HCT116 (cell line): ENCODE measurements around the gene CDH13.

Source experiments
- POLR2A ChIP-seq: IDR thresholded peaks from 2 replicates; pipeline ENCODE4 v1.7.0; 2011; ENCODE audit warnings: borderline replicate concordance; ENCODE audit not compliant: insufficient read depth, insufficient read length; ENCODE audit errors: extremely low read depth
- YY1 ChIP-seq: IDR thresholded peaks from 2 replicates; pipeline ENCODE4 v1.6.1; 2011; ENCODE audit warnings: low read length, low read depth, moderate library complexity, mild to moderate bottlenecking; ENCODE audit not compliant: insufficient replicate concordance; ENCODE audit errors: extremely low read depth
- TF ChIP-seq, protein P1 (sequence below), 3 experiments: fragments of 200-600 bp in 1 of 3; sonication (generic) in 1 of 3; IDR thresholded peaks in 2 of 3; conservative IDR thresholded peaks in 1 of 3; 2 replicates each; pipeline ENCODE4 v1.5.1; 2012 to 2017; ENCODE audit warnings: low read depth in 2 of 3, low read length in 2 of 3, antibody characterized with exemption in 1 of 3, borderline replicate concordance in 1 of 3, control low read depth in 1 of 3, mild to moderate bottlenecking in 1 of 3, mixed read lengths in 1 of 3, mixed run types in 1 of 3, moderate library complexity in 1 of 3; ENCODE audit not compliant: insufficient read depth in 1 of 3
- TF ChIP-seq, protein P2 (sequence below): IDR thresholded peaks from 2 replicates; pipeline ENCODE4 v1.6.1; 2012

DNA sequence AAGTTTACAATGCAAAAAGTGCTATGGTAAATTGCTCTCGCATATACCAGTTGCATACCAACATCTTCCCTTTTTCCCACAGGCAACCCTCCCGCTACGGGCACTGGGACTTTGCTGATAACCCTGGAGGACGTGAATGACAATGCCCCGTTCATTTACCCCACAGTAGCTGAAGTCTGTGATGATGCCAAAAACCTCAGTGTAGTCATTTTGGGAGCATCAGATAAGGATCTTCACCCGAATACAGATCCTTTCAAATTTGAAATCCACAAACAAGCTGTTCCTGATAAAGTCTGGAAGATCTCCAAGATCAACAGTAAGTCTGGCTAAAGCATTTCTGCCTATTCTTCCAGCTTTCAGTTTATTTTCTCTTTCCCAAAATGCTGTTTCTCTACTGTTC, 1153.1 kb downstream of the CDH13 start:
- TF ChIP-seq, protein P1, sequence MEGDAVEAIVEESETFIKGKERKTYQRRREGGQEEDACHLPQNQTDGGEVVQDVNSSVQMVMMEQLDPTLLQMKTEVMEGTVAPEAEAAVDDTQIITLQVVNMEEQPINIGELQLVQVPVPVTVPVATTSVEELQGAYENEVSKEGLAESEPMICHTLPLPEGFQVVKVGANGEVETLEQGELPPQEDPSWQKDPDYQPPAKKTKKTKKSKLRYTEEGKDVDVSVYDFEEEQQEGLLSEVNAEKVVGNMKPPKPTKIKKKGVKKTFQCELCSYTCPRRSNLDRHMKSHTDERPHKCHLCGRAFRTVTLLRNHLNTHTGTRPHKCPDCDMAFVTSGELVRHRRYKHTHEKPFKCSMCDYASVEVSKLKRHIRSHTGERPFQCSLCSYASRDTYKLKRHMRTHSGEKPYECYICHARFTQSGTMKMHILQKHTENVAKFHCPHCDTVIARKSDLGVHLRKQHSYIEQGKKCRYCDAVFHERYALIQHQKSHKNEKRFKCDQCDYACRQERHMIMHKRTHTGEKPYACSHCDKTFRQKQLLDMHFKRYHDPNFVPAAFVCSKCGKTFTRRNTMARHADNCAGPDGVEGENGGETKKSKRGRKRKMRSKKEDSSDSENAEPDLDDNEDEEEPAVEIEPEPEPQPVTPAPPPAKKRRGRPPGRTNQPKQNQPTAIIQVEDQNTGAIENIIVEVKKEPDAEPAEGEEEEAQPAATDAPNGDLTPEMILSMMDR (IDR thresholded peaks at IDR 0.05 in 2 of 3, conservative IDR thresholded peaks at IDR 0.05 in 1 of 3; ENCODE audit: borderline replicate concordance in 1 of 3, insufficient read depth in 1 of 3, low read depth in 2 of 3, low read length in 2 of 3) = no peak
- TF ChIP-seq YY1 (no peak), POLR2A (no peak)
- TF ChIP-seq, protein P2, sequence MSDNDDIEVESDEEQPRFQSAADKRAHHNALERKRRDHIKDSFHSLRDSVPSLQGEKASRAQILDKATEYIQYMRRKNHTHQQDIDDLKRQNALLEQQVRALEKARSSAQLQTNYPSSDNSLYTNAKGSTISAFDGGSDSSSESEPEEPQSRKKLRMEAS = no peak
